Brain microvascular endothelial cell (primary cell): Measurements from ENCODE around the gene DPP10.

Experiments
- DNase-seq: peaks from one replicate; pipeline ENCODE4 v3.0.0-alpha.2; 2020
- H3K27ac ChIP-seq: fragments of 250-450 bp; sonication (Bioruptor Pico); 2 replicates; pipeline ENCODE4 v1.5.1; 2020; ENCODE audit warnings: mild to moderate bottlenecking, moderate library complexity
- H3K27me3 ChIP-seq: fragments of 250-450 bp; sonication (Bioruptor Pico); replicated peaks from 2 replicates; pipeline ENCODE4 v1.5.1; 2020; ENCODE audit warnings: mild to moderate bottlenecking
- H3K36me3 ChIP-seq: fragments of 250-450 bp; sonication (Bioruptor Pico); replicated peaks from 2 replicates; pipeline ENCODE4 v1.5.1; 2020; ENCODE audit warnings: mild to moderate bottlenecking
- H3K4me3 ChIP-seq: 2 replicates; pipeline ENCODE4 v1.5.1; 2011; ENCODE audit warnings: low read depth, mild to moderate bottlenecking, control low read depth, low read length, moderate library complexity
- in situ Hi-C: cut with HindIII; loops from 2 replicates; pipeline ENCODE4 v1.10.0; 2017; ENCODE audit warnings: low sequenced_read_pairs, low pct_ligation_motif_present
- TF ChIP-seq, protein P1 (sequence below): IDR thresholded peaks from 2 replicates; pipeline ENCODE4 v1.5.1; 2011; ENCODE audit warnings: low read depth, mild to moderate bottlenecking, moderate library complexity, low read length, control low read depth, inconsistent platforms; ENCODE audit errors: missing control alignments

Gene DPP10

DNA sequence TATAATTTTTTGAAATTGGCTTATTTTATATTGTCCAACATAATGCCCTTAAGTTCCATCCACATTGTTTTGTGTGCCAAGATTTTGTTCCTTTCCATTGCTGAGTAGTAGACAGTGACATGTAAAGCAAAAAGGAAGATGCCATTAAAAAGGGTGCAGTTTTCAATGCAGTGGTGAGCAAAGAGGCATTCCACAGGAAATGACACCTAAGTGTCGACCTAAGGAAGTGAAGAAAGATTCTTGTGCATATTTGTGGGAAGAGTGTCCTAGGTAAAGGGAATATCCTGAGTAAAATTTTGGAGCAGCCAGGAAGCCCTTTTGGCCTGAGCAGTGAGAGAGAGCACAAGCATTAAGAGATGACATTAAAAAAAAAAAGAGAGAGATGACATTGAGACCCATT lies 1099.9 kb downstream of the DPP10 start:
- Histone ChIP-seq H3K4me3 (no peak overlapping the region), H3K27ac (no peak overlapping the region), H3K36me3 (no peaks in the 10 kb centered on the region), H3K27me3 (no peaks in the 10 kb centered on the region)
- no peak for DNase-seq
- TF ChIP-seq, protein P1, sequence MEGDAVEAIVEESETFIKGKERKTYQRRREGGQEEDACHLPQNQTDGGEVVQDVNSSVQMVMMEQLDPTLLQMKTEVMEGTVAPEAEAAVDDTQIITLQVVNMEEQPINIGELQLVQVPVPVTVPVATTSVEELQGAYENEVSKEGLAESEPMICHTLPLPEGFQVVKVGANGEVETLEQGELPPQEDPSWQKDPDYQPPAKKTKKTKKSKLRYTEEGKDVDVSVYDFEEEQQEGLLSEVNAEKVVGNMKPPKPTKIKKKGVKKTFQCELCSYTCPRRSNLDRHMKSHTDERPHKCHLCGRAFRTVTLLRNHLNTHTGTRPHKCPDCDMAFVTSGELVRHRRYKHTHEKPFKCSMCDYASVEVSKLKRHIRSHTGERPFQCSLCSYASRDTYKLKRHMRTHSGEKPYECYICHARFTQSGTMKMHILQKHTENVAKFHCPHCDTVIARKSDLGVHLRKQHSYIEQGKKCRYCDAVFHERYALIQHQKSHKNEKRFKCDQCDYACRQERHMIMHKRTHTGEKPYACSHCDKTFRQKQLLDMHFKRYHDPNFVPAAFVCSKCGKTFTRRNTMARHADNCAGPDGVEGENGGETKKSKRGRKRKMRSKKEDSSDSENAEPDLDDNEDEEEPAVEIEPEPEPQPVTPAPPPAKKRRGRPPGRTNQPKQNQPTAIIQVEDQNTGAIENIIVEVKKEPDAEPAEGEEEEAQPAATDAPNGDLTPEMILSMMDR = no peak
- in situ Hi-C loops = no loop called here

DNA sequence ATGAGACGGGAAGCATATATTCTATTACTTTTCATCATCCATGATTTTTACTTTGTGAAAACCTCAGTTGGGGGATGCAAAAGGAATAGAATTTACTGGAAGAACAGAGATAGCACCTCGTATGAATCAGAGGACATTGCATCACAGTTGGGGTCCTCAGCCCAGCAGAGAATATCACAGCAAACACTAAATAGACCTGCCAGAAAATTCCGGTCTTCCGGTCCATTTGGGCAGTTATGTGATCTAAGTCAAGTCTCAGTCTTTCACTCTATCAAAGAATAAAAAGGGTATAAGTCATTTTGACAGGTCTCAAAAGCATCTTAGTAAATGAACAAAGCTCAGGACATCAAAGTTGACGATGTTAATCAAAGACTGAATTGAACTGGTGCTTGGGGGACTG lies 1100.6 kb downstream of the DPP10 start:
- Histone ChIP-seq H3K36me3 (no peaks in the 10 kb centered on the region), H3K27ac (no peak overlapping the region), H3K27me3 (no peaks in the 10 kb centered on the region), H3K4me3 (no peak overlapping the region)
- in situ Hi-C loops = no loop called here
- TF ChIP-seq, protein P1 = no peak
- DNase-seq = no peak

DNA sequence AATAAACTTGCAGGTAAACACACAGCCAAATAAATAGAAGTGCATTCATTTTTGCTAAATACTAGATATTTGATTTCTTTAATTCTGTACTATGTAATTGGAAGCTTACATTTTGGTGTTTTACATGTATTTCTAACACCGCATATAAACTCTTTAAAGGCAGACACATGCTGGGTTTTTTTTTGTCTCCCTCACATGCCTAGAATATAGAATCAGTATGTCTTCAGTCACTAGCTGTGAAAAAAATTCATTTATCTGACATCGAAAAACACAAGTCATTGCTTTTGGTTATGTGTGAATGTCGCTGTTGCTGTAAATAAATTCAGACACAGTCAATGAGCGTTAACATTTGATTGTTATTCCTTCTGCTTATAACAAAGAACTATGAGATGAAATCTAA lies 1101.0 kb downstream of the DPP10 start:
- no peaks in the 10 kb centered on the region for H3K27me3 ChIP-seq
- no peak overlapping the region for H3K27ac ChIP-seq
- TF ChIP-seq, protein P1 = no peak
- in situ Hi-C loops = no loop called here
- no peak for DNase-seq
- H3K4me3 ChIP-seq = no peak overlapping the region
- no peaks in the 10 kb centered on the region for H3K36me3 ChIP-seq

DNA sequence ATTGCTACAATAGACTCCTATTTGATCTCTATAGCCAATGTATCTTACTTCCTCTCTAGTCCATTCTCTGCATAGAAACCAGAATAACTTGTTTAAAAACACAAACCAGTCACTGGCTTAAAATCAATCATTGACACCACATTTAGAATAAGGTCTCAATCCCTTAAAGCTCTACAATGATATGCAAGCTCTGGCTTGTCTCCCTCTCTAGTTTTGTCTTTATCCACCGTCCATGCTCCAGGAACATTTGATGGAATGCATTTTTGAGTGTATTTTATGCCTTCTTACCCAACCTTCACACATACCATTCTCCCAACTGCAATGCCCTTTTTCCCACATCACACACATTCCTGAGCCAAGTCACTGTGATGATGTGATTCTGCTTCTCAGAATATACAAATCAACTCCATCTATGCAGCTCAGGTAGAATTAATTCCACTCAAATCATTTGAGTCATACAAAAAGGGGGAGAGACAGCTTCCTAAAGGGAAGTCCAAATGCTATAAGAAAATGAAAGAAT lies 1107.2 kb downstream of the DPP10 start:
- Histone ChIP-seq H3K27ac (no peak overlapping the region), H3K4me3 (no peak overlapping the region), H3K36me3 (no peaks in the 10 kb centered on the region), H3K27me3 (no peaks in the 10 kb centered on the region)
- in situ Hi-C loops = no loop called here
- TF ChIP-seq, protein P1 = no peak
- DNase-seq = no peak

DNA sequence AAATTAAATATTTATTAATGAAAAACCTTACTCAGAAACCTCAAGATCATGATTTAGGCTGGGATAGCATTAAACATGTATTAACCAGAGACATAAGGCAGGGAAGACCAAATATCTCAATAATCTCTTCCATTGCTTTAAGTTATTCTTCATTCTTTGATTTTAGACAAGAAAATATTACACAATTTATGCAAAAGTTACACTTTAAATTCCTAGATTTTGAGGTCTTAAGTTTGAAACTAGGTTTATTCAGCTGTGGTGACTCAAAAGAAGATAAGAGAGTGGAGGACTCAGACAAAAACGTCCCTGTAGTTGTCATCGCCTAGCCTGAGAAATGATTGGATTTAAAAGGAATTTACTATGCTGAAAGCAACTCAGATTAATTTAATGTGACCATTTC lies 1110.3 kb downstream of the DPP10 start:
- H3K4me3 ChIP-seq = no peak overlapping the region
- no peak overlapping the region for H3K27ac ChIP-seq
- no peaks in the 10 kb centered on the region for H3K36me3 ChIP-seq
- TF ChIP-seq, protein P1 = no peak
- in situ Hi-C loops = no loop called here
- no peaks in the 10 kb centered on the region for H3K27me3 ChIP-seq
- DNase-seq = no peak

DNA sequence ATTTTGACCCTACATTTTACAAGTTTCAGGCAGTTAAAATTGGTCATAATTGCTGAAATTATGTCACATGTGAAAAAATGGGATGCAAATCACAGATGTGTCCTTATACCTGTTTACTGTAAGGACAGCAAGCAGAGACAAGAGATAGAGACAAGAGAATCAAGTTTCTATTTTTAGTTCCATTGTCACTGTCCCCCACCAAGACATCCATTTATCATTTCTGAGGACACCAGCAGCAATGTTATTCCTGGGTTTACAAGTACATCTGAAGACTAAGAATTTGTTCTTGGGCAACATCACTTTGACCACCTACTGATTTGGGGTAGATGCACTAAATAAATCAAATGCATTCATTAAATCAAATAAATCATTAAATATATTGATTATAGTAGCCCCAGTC lies 1111.7 kb downstream of the DPP10 start:
- Histone ChIP-seq H3K27ac (no peak overlapping the region), H3K4me3 (no peak overlapping the region), H3K36me3 (no peaks in the 10 kb centered on the region), H3K27me3 (no peaks in the 10 kb centered on the region)
- in situ Hi-C loops = no loop called here
- TF ChIP-seq, protein P1 = no peak
- DNase-seq = no peak
